Stimulated activated CD4-positive, alpha-beta T cell treated with anti-CD3 and anti-CD28 coated beads, Interleukin-2, amount 100 ng/mL, for 4 hours (primary cell): ENCODE data around the gene PIEZO2.

ENCODE experiments used
- DNase-seq: peaks from one replicate; pipeline ENCODE4 v3.0.0-alpha.2; 2020; ENCODE audit warnings: low read depth

The PIEZO2 gene

GRCh38 chr18:10739152-10739551, 410.2 kb downstream of the PIEZO2 start:
- DNase-seq = no peak

GRCh38 chr18:10736984-10737383, 412.4 kb downstream of the PIEZO2 start:
- DNase-seq = no peak

DNA sequence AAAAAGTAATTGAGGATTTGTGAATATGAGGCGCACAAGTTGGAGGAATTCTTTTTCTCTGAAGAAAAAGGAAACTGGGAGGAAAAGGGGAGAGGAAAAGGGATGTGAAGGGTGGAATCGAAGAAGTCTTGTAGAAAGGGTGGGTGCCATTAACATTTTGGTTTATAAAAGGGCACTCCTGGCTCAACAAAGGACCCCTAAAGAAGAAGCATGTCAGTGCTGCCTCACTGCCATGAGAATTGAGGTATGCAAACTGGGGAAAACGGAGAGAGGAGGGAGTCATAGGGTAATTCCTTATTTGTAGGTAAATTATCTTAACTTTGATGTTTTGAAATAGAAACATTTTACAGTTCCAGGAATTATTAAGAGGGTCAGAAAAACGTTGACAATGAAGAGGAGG, 416.4 kb downstream of the PIEZO2 start:
- DNase-seq = no peak

DNA sequence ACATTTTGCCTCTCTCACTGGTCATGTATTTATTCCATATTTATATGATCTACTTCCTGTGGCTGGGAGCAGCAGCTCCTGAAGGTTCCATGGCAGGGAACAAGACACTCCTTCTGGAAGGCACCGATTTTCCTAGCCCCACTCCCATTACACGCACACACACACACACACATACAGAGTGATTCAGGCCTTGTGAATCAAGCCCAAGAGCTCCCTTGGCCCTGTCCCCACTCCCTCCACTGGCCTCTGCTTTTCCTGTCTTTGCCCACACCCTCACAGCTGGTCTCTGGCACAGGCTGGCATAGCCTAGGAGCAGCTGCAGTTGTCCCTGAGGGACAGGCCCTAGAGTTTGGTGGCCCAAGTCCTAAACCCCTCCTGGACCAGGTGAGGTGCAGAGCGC, 421.9 kb downstream of the PIEZO2 start:
- DNase-seq = no peak

GRCh38 chr18:10726198-10727068, 422.9 kb downstream of the PIEZO2 start:
- no peak for DNase-seq

DNA sequence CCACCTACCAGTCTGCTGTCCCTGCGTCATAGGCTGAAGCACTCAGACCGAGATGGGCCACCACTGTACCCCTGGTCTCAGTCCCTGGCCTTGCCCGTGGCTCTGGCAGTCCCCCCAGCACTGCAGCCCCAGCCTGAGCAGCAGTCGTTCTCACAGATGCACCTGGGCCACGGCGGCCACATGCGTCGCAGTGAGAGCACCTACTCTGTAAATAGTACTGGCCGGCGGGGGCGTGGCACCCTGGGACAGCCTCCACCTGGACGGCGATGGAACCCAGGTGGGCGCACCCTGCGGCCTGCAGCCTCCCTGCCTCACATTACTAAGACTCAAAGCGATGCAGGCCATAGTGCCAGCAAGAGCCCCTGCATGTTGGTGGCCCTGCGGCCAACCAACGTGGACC, 424.7 kb downstream of the PIEZO2 start:
- DNase-seq = no peak

DNA sequence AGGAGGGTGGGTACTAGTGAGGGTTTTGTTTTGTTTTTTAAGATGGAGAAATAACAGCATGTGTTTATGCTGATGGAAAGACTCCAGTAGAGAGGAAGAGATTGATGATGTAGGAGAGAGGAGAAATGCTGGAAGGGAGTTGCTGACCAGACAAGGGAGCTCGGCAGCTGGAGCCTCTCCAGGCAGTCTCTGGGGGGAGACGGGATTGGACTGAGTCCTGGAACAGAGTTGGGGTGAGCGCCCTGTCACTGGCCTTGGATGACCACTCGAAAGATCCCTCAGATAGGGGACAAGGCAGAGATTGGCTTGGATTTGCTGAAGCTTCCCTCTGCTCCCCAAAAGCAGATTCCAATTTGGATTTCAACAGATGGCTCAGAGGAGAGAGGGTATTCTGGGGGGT, 425.9 kb downstream of the PIEZO2 start:
- DNase-seq = no peak

DNA sequence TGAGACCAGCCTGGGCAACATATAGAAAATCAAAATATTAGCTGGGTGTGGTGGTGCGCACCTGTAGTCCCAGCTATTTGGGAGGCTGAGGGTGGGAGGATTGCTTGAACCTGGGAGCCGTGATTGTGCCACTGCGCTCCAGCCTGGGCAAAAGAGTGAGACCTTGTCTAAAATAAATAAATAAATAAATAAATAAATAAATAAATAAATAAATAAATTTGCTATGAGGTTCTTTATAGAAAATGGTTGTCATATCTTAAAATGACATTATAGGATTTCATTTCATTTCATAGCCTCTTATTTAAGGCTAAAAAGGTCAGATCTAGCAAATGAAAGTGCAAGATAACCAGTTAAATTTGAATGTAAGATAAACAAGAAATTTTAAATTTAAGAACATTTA, 430.6 kb downstream of the PIEZO2 start:
- no peak for DNase-seq

DNA sequence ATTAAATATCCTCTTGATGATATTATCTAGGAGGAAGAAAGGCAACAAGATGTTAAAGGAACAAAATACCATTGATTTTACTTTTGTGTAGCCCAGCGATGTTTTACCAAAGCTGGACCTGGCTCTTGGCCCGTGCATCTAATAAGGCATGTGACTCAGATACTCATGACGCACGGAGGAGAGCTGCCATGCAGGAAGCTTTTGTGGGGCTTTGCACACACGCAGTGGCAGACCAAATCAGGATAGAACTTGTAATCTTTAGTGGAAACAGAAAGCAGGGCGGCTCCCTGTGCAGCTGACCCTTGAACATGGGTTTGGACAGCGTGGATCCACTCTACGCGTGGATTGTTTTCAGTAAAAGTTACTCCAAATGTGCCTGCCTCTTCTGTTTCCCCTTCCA, 433.6 kb downstream of the PIEZO2 start:
- no peak for DNase-seq

GRCh38 chr18:10713409-10713808, 436.0 kb downstream of the PIEZO2 start:
- DNase-seq = no peak

DNA sequence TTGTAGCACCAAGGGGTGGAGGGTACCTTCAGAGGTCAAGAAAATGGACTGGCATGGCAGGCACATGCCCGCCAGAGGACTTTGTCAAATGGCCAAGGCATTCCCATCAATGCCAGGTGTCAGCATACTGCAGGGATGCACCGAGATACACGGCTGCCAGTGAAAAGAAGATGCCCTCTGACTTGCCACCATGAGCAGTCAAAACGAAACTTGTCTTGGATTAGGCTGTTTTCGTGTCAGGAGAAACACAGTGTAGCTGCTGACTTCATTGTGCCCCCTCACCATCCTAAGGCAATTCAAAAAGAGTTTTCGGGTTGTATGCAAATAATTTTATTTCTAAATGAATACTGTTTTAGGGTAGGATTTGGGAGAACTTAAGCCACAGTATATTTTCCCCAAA, 442.1 kb downstream of the PIEZO2 start:
- no peak for DNase-seq

GRCh38 chr18:10705786-10706185, 443.6 kb downstream of the PIEZO2 start:
- DNase-seq = no peak

DNA sequence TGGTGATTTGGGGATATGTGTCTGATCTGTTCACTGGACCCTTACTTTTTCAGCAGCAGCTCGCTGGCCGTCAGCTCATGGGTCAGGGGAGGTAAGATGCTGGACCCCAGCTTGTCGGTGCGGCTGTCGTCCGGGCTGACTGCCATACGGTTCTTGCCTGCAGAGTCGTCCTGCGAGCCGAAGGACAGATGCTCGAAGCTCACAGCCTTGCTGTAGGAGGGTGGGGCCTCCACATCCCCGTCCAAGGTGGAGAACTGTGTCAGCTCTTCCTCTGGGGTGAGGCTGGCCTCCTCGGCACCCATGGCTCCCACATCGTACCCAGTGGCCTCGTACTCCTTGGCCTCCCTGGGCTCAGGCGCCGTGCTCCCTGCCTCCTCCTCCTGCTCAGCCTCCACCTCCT, 444.1 kb downstream of the PIEZO2 start:
- no peak for DNase-seq

DNA sequence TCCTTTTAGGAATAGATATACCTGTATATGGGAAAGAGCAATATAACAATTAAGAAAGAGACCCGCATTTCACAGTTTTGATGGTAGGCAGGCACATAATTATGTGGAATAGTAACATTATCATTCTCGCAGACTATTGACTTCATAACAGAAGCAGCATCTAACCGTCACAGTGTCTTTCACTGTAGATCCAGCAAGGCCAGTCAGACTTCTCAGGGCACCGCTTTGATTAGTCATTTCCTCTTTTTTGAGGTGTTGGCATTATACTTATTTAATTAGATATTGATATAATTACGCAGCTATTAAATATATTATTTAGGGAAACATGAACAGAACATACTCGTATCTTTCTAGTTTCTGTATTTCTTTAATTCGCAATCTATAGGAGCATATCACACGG, 447.2 kb downstream of the PIEZO2 start:
- no peak for DNase-seq

GRCh38 chr18:10690366-10690765, 459.0 kb downstream of the PIEZO2 start:
- no peak for DNase-seq

DNA sequence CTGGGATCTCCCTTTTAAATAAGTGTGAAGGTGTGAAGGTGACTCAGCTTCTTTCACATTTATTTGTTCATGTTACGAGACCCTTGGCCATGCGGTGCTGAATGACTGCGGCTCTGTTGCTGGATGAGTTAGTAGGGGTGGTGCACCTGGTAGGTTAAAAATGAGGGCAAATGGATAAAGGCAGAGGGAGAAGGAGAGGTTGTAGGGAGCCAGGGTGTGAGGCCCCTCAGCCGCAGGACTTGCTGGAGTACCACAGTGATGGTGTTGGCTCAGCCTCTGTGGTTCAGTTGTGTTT, 459.4 kb downstream of the PIEZO2 start:
- DNase-seq = no peak

GRCh38 chr18:10689236-10690034, 459.9 kb downstream of the PIEZO2 start:
- no peak for DNase-seq

GRCh38 chr18:10688766-10689165, 460.6 kb downstream of the PIEZO2 start:
- DNase-seq = no peak

- no peak for DNase-seq
These were observed 462.0 kb downstream of the PIEZO2 start for GRCh38 chr18:10687161-10687925.

DNA sequence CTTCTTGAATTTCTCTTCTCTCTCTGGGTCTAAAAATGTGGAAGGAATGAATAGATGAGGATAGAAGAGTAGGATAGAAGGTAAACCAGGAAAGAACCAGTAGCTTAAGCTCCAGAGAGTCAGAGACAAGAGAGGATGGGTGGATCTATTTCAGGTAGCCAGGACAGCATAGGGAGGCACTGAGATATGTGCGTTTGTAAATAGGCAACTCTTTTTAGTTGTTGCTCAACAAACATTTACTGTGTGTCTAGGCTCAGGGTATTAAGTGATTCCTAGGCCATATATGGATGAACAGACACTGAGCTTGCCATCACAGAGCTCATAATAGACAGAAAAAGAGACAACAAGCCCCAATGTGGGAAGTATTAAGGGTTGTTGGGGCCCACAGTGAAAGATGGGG, 463.1 kb downstream of the PIEZO2 start:
- DNase-seq = no peak

GRCh38 chr18:10685484-10685883, 463.9 kb downstream of the PIEZO2 start:
- DNase-seq = no peak

DNA sequence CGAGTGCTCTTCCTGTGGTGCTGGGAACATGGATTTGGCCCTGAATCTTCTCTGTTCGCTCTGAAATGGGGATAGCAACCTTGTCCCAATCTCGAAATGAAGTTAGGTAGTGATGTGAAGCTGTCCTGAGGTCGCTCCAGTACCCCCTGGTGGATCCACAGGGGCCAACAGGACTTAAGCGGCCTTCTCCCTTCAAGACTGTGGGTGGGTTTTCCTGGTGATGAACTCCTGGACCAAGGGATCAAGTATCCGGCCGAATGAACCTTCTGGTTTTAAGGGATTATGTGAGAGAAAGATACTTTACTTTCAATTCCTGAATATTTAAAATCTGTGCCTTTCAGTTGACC, 467.0 kb downstream of the PIEZO2 start:
- DNase-seq = no peak
